Activated B cell treated with CpG ODN at 0.5 μM for 24 hours (primary cell): Measurements from ENCODE around the gene TOR4A. TPM values are rescaled to one million over a fixed set of nuclear protein-coding genes. Genes with fewer than 3 reads are reported as not detected.
A peak's percentile ranks its signal among the peaks of the same experiment; 100 is the strongest.

Experiments used
- ATAC-seq: fragments of 200-7000 bp; cut with Tn5 transposase; one replicate; pipeline ENCODE4 v1.10.0; 2021; ENCODE audit warnings: low read depth, mild to moderate bottlenecking, moderate library complexity
- CTCF ChIA-PET: fragments of 350-600 bp; sonication (Branson Sonifier 250); formaldehyde crosslinking; loops from one replicate; lab custom pipeline; 2021; ENCODE audit warnings: antibody characterized with exemption; lab: Charles Lee
- POLR2A ChIA-PET: fragments of 350-600 bp; sonication (Branson Sonifier 250); formaldehyde crosslinking; loops from one replicate; lab custom pipeline; 2021; ENCODE audit warnings: antibody characterized with exemption; lab: Charles Lee
- DNase-seq: peaks from one replicate; pipeline ENCODE4 v3.0.0; 2022
- H3K27ac Mint-ChIP-seq: one replicate; pipeline ENCODE4 v1.8.0; 2020; ENCODE audit warnings: mixed read lengths
- H3K27me3 Mint-ChIP-seq: one replicate; pipeline ENCODE4 v1.8.0; 2021; ENCODE audit warnings: mixed read lengths
- H3K36me3 Mint-ChIP-seq: one replicate; pipeline ENCODE4 v1.8.0; 2021; ENCODE audit warnings: low read depth, mixed read lengths
- H3K4me1 Mint-ChIP-seq: one replicate; pipeline ENCODE4 v1.8.0; 2021; ENCODE audit warnings: mixed read lengths
- H3K4me3 Mint-ChIP-seq: one replicate; pipeline ENCODE4 v1.8.0; 2020; ENCODE audit warnings: mild to moderate bottlenecking, mixed read lengths
- H3K9me3 Mint-ChIP-seq: one replicate; pipeline ENCODE4 v1.8.0; 2020; ENCODE audit warnings: mixed read lengths
- CTCF ChIP-seq: fragments of 200-600 bp; IDR thresholded peaks from one replicate; pipeline ENCODE4 v1.8.0; 2022; ENCODE audit warnings: antibody characterized with exemption, mild to moderate bottlenecking
- intact Hi-C: fragments of 100-400 bp; cut with micrococcal nuclease; formaldehyde crosslinking; loops from one replicate; pipeline ENCODE4 v1.15.1; 2024
- total RNA-seq: library from RNA; stranded (reverse); gene quantifications from 2 replicates; pipeline ENCODE4 v1.2.3, GENCODE V29; 2022

TOR4A gene
- total RNA-seq, 1 donor from 2014 or later, result 9.1 TPM

GRCh38 chr9:137279741-137280473 lies 2.4 kb downstream of the TOR4A start:
- ATAC-seq, result no peak
- intact Hi-C loops, result loop anchor here (1.0 to 5.0 kb wide), 2 partner anchors 44 to 153 kb away; no protein-coding TSS in a partner anchor
- ChIA-PET CTCF (interaction anchor here (0.9 kb wide), 1 partner anchor 43 kb away, joined by 5 read pairs; no protein-coding TSS in a partner anchor), POLR2A (interaction anchor here (0.8 to 1.0 kb wide), 2 partner anchors 11 to 40 kb away, joined by 3 to 4 read pairs; no protein-coding TSS in a partner anchor)
- no peak overlapping the region for H3K27ac Mint-ChIP-seq
- peaks cover 8% of the 10 kb centered on the region for H3K36me3 Mint-ChIP-seq
- H3K9me3 Mint-ChIP-seq, result no peaks in the 10 kb centered on the region
- no peaks in the 10 kb centered on the region for H3K27me3 Mint-ChIP-seq
- H3K4me1 Mint-ChIP-seq, result peaks cover 47% of the 10 kb centered on the region
- no peak overlapping the region for H3K4me3 Mint-ChIP-seq
- no peak for DNase-seq
- no peak for TF ChIP-seq CTCF

GRCh38 chr9:137280474-137281344 lies 3.2 kb downstream of the TOR4A start:
- POLR2A ChIA-PET, result interaction anchor here (0.8 to 1.0 kb wide), 2 partner anchors 12 to 41 kb away, joined by 3 to 4 read pairs; no protein-coding TSS in a partner anchor
- H3K27ac Mint-ChIP-seq, result no peak overlapping the region
- intact Hi-C loops, result loop anchor here (1.0 kb wide), 1 partner anchor 44 kb away; no protein-coding TSS in a partner anchor
- DNase-seq (no peak), ATAC-seq (peak; percentile 30)
- H3K9me3 Mint-ChIP-seq, result no peaks in the 10 kb centered on the region
- H3K36me3 Mint-ChIP-seq, result peaks cover 8% of the 10 kb centered on the region
- H3K27me3 Mint-ChIP-seq, result no peaks in the 10 kb centered on the region
- H3K4me3 Mint-ChIP-seq, result no peak overlapping the region
- H3K4me1 Mint-ChIP-seq, result peaks cover 39% of the 10 kb centered on the region
- TF ChIP-seq CTCF, result no peak
- CTCF ChIA-PET, result interaction anchor here (0.9 kb wide), 1 partner anchor 44 kb away, joined by 5 read pairs; no protein-coding TSS in a partner anchor

- ChIA-PET POLR2A (no interaction called here), CTCF (interaction anchor here (1.5 kb wide), 1 partner anchor 45 kb away, joined by 4 read pairs; no protein-coding TSS in a partner anchor)
- Mint-ChIP-seq H3K4me1 (peaks cover 42% of the 10 kb centered on the region), H3K4me3 (no peak overlapping the region), H3K9me3 (no peaks in the 10 kb centered on the region), H3K36me3 (peaks cover 8% of the 10 kb centered on the region), H3K27me3 (no peaks in the 10 kb centered on the region), H3K27ac (no peak overlapping the region)
- TF ChIP-seq CTCF, result no peak
- DNase-seq (no peak), ATAC-seq (no peak)
- intact Hi-C loops, result no loop called here
Measured at GRCh38 chr9:137281345-137282116, 4.0 kb downstream of the TOR4A start.

- Mint-ChIP-seq H3K4me1 (peaks cover 30% of the 10 kb centered on the region), H3K36me3 (peaks cover 6% of the 10 kb centered on the region), H3K27ac (peak overlapping the region; percentile 81), H3K9me3 (no peaks in the 10 kb centered on the region), H3K4me3 (no peak overlapping the region), H3K27me3 (no peaks in the 10 kb centered on the region)
- ChIA-PET POLR2A (interaction anchor here (0.6 to 2.1 kb wide), 7 partner anchors 10 to 357 kb away, joined by 3 to 9 read pairs (median 6); partner anchors contain the start of genes CYSRT1, NRARP, TOR4A and TUBB4B), CTCF (interaction anchor here (0.9 to 1.6 kb wide), 4 partner anchors 15 to 238 kb away, joined by 4 to 6 read pairs (median 5); partner anchors contain the start of genes NOXA1 and NRARP)
- DNase-seq, result no peak
- intact Hi-C loops, result loop anchor here (2.0 kb wide), 1 partner anchor 46 kb away; the partner anchor contains the start of gene TUBB4B
- ATAC-seq, result peak; percentile 30
- TF ChIP-seq CTCF, result no peak
Measured at GRCh38 chr9:137286975-137287383, 9.5 kb downstream of the TOR4A start.
